Measurements from ENCODE around the gene TMEM19.

Gene TMEM19

GRCh38 chr12:71737197-71737596 is 51.3 kb downstream of the TMEM19 start:
- no peaks in the 10 kb centered on the region for H3K36me3 ChIP-seq (ENCODE audit: control insufficient read depth in 2 of 2, insufficient read depth in 2 of 2, low read length in 2 of 2)

GRCh38 chr12:71742998-71743397 is 57.1 kb downstream of the TMEM19 start:
- no peak overlapping the region for H3K9ac ChIP-seq (ENCODE audit: low read length in 2 of 2)

More at GRCh38 chr12:71737197-71737596, 51.3 kb downstream of the TMEM19 start:
- Histone ChIP-seq H3K27me3 (ENCODE audit: control insufficient read depth in 1 of 2, insufficient read depth in 2 of 2, low read length in 2 of 2) (no peaks in the 10 kb centered on the region), H3K4me1 (ENCODE audit: control insufficient read depth, insufficient read depth, low read length) (no peaks in the 10 kb centered on the region), H3K9ac (ENCODE audit: low read length in 2 of 2) (no peak overlapping the region), H3K27ac (ENCODE audit: low read length) (no peak overlapping the region), H3K9me3 (ENCODE audit: control insufficient read depth in 2 of 2, low read length in 2 of 2) (no peaks in the 10 kb centered on the region), H3K4me3 (ENCODE audit: low read length in 2 of 2) (no peak overlapping the region)

GRCh38 chr12:71744522-71745300 is 58.8 kb downstream of the TMEM19 start:
- H3K9ac ChIP-seq (ENCODE audit: low read length in 2 of 2), result no peak overlapping the region
- no peak overlapping the region for H3K4me3 ChIP-seq (ENCODE audit: low read length in 2 of 2)
- no peaks in the 10 kb centered on the region for H3K36me3 ChIP-seq (ENCODE audit: control insufficient read depth in 2 of 2, insufficient read depth in 2 of 2, low read length in 2 of 2)
- H3K27ac ChIP-seq (ENCODE audit: low read length), result no peak overlapping the region
- H3K4me1 ChIP-seq (ENCODE audit: control insufficient read depth, insufficient read depth, low read length), result no peaks in the 10 kb centered on the region
- no peaks in the 10 kb centered on the region for H3K9me3 ChIP-seq (ENCODE audit: control insufficient read depth in 2 of 2, low read length in 2 of 2)
- H3K27me3 ChIP-seq (ENCODE audit: control insufficient read depth in 1 of 2, insufficient read depth in 2 of 2, low read length in 2 of 2), result no peaks in the 10 kb centered on the region

More at GRCh38 chr12:71742998-71743397, 57.1 kb downstream of the TMEM19 start:
- Histone ChIP-seq H3K36me3 (ENCODE audit: control insufficient read depth in 2 of 2, insufficient read depth in 2 of 2, low read length in 2 of 2) (no peaks in the 10 kb centered on the region), H3K27ac (ENCODE audit: low read length) (no peak overlapping the region), H3K27me3 (ENCODE audit: control insufficient read depth in 1 of 2, insufficient read depth in 2 of 2, low read length in 2 of 2) (no peaks in the 10 kb centered on the region), H3K9me3 (ENCODE audit: control insufficient read depth in 2 of 2, low read length in 2 of 2) (no peaks in the 10 kb centered on the region), H3K4me1 (ENCODE audit: control insufficient read depth, insufficient read depth, low read length) (no peaks in the 10 kb centered on the region), H3K4me3 (ENCODE audit: low read length in 2 of 2) (no peak overlapping the region)

GRCh38 chr12:71746974-71747611 is 61.2 kb downstream of the TMEM19 start:
- Histone ChIP-seq H3K4me1 (ENCODE audit: control insufficient read depth, insufficient read depth, low read length) (no peaks in the 10 kb centered on the region), H3K27ac (ENCODE audit: low read length) (no peak overlapping the region), H3K4me3 (ENCODE audit: low read length in 2 of 2) (no peak overlapping the region), H3K9ac (ENCODE audit: low read length in 2 of 2) (no peak overlapping the region), H3K27me3 (ENCODE audit: control insufficient read depth in 1 of 2, insufficient read depth in 2 of 2, low read length in 2 of 2) (no peaks in the 10 kb centered on the region), H3K36me3 (ENCODE audit: control insufficient read depth in 2 of 2, insufficient read depth in 2 of 2, low read length in 2 of 2) (no peaks in the 10 kb centered on the region), H3K9me3 (ENCODE audit: control insufficient read depth in 2 of 2, low read length in 2 of 2) (no peaks in the 10 kb centered on the region)

GRCh38 chr12:71748081-71748850 is 62.4 kb downstream of the TMEM19 start:
- no peak overlapping the region for H3K4me3 ChIP-seq (ENCODE audit: low read length in 2 of 2)
- H3K27ac ChIP-seq (ENCODE audit: low read length), result no peak overlapping the region
- no peaks in the 10 kb centered on the region for H3K36me3 ChIP-seq (ENCODE audit: control insufficient read depth in 2 of 2, insufficient read depth in 2 of 2, low read length in 2 of 2)
- no peaks in the 10 kb centered on the region for H3K27me3 ChIP-seq (ENCODE audit: control insufficient read depth in 1 of 2, insufficient read depth in 2 of 2, low read length in 2 of 2)
- H3K9me3 ChIP-seq (ENCODE audit: control insufficient read depth in 2 of 2, low read length in 2 of 2), result no peaks in the 10 kb centered on the region
- no peak overlapping the region for H3K9ac ChIP-seq (ENCODE audit: low read length in 2 of 2)
- no peaks in the 10 kb centered on the region for H3K4me1 ChIP-seq (ENCODE audit: control insufficient read depth, insufficient read depth, low read length)

- no peaks in the 10 kb centered on the region for H3K36me3 ChIP-seq (ENCODE audit: control insufficient read depth in 2 of 2, insufficient read depth in 2 of 2, low read length in 2 of 2)
- H3K9ac ChIP-seq (ENCODE audit: low read length in 2 of 2), result no peak overlapping the region
- H3K9me3 ChIP-seq (ENCODE audit: control insufficient read depth in 2 of 2, low read length in 2 of 2), result no peaks in the 10 kb centered on the region
- no peaks in the 10 kb centered on the region for H3K27me3 ChIP-seq (ENCODE audit: control insufficient read depth in 1 of 2, insufficient read depth in 2 of 2, low read length in 2 of 2)
- H3K4me1 ChIP-seq (ENCODE audit: control insufficient read depth, insufficient read depth, low read length), result peaks cover 4% of the 10 kb centered on the region
- no peak overlapping the region for H3K4me3 ChIP-seq (ENCODE audit: low read length in 2 of 2)
- H3K27ac ChIP-seq (ENCODE audit: low read length), result no peak overlapping the region
Observed at GRCh38 chr12:71749666-71750065, 63.8 kb downstream of the TMEM19 start.

- Histone ChIP-seq H3K9ac (ENCODE audit: low read length in 2 of 2) (no peak overlapping the region), H3K27me3 (ENCODE audit: control insufficient read depth in 1 of 2, insufficient read depth in 2 of 2, low read length in 2 of 2) (no peaks in the 10 kb centered on the region), H3K27ac (ENCODE audit: low read length) (no peak overlapping the region), H3K4me3 (ENCODE audit: low read length in 2 of 2) (no peak overlapping the region), H3K4me1 (ENCODE audit: control insufficient read depth, insufficient read depth, low read length) (peaks cover 7% of the 10 kb centered on the region), H3K9me3 (ENCODE audit: control insufficient read depth in 2 of 2, low read length in 2 of 2) (no peaks in the 10 kb centered on the region), H3K36me3 (ENCODE audit: control insufficient read depth in 2 of 2, insufficient read depth in 2 of 2, low read length in 2 of 2) (no peaks in the 10 kb centered on the region)
Observed at GRCh38 chr12:71752891-71753290, 67.0 kb downstream of the TMEM19 start.

Data from stomach smooth muscle (tissue), 2 donors.